Measurements from ENCODE around the gene RBM44. TPM values are rescaled to one million over a fixed set of nuclear protein-coding genes. Genes with fewer than 3 reads are reported as not detected.
"Not testable (repeated sequence)": the region's sequence is repeated elsewhere in the genome, so short reads cannot be mapped to it uniquely, and the experiment has no call there.

The RBM44 gene
- total RNA-seq, 1 donor from 2014 or later, result 0.69 TPM

GRCh38 chr2:237760506-237761502, 37.8 kb upstream of the RBM44 start:
- H3K27me3 Mint-ChIP-seq (ENCODE audit: low read depth), result no peaks in the 10 kb centered on the region
- H3K27ac Mint-ChIP-seq, result no peak overlapping the region
- peaks cover 4% of the 10 kb centered on the region for H3K4me1 Mint-ChIP-seq
- TF ChIP-seq CTCF (IDR thresholded peaks at IDR 0.05; ENCODE audit: unreplicated experiment), result no peak
- no peaks in the 10 kb centered on the region for H3K9me3 Mint-ChIP-seq
- H3K36me3 Mint-ChIP-seq, result peaks cover 55% of the 10 kb centered on the region
- DNase-seq (ENCODE audit: low spot score in 2 of 2, unreplicated experiment in 2 of 2), result no peak
- no peak overlapping the region for H3K4me3 Mint-ChIP-seq

- H3K27ac Mint-ChIP-seq; DNase-seq (ENCODE audit: low spot score in 2 of 2, unreplicated experiment in 2 of 2): not testable (repeated sequence)
- peaks cover 49% of the 10 kb centered on the region for H3K36me3 Mint-ChIP-seq
Measured at GRCh38 chr2:237762291-237763182, 36.0 kb upstream of the RBM44 start.

GRCh38 chr2:237763812-237764211, 34.8 kb upstream of the RBM44 start:
- no peaks in the 10 kb centered on the region for H3K27me3 Mint-ChIP-seq (ENCODE audit: low read depth)
- H3K36me3 Mint-ChIP-seq, result peaks cover 43% of the 10 kb centered on the region
- no peak for TF ChIP-seq CTCF (IDR thresholded peaks at IDR 0.05; ENCODE audit: unreplicated experiment)
- no peak for DNase-seq (ENCODE audit: low spot score in 2 of 2, unreplicated experiment in 2 of 2)
- peaks cover 4% of the 10 kb centered on the region for H3K4me1 Mint-ChIP-seq
- H3K9me3 Mint-ChIP-seq, result no peaks in the 10 kb centered on the region
- H3K27ac Mint-ChIP-seq, result no peak overlapping the region
- H3K4me3 Mint-ChIP-seq, result no peak overlapping the region

More at GRCh38 chr2:237762291-237763182, 36.0 kb upstream of the RBM44 start:
- H3K4me3 Mint-ChIP-seq; H3K9me3 Mint-ChIP-seq; H3K27me3 Mint-ChIP-seq (ENCODE audit: low read depth); H3K4me1 Mint-ChIP-seq: not testable (repeated sequence)

GRCh38 chr2:237765122-237765521, 33.5 kb upstream of the RBM44 start:
- H3K27ac Mint-ChIP-seq, H3K9me3 Mint-ChIP-seq: not testable (repeated sequence)
- peaks cover 38% of the 10 kb centered on the region for H3K36me3 Mint-ChIP-seq

GRCh38 chr2:237765875-237766274, 32.7 kb upstream of the RBM44 start:
- H3K27ac Mint-ChIP-seq, result no peak overlapping the region
- no peaks in the 10 kb centered on the region for H3K27me3 Mint-ChIP-seq (ENCODE audit: low read depth)
- H3K4me3 Mint-ChIP-seq, result no peak overlapping the region
- TF ChIP-seq CTCF (IDR thresholded peaks at IDR 0.05; ENCODE audit: unreplicated experiment), result no peak
- DNase-seq (ENCODE audit: low spot score in 2 of 2, unreplicated experiment in 2 of 2), result no peak
- peaks cover 4% of the 10 kb centered on the region for H3K4me1 Mint-ChIP-seq
- peaks cover 34% of the 10 kb centered on the region for H3K36me3 Mint-ChIP-seq
- H3K9me3 Mint-ChIP-seq, result no peaks in the 10 kb centered on the region

More at GRCh38 chr2:237765122-237765521, 33.5 kb upstream of the RBM44 start:
- H3K27me3 Mint-ChIP-seq (ENCODE audit: low read depth); DNase-seq (ENCODE audit: low spot score in 2 of 2, unreplicated experiment in 2 of 2); H3K4me3 Mint-ChIP-seq; H3K4me1 Mint-ChIP-seq: not testable (repeated sequence)

- Mint-ChIP-seq H3K27me3 (ENCODE audit: low read depth) (no peaks in the 10 kb centered on the region), H3K4me3 (no peak overlapping the region), H3K9me3 (no peaks in the 10 kb centered on the region), H3K36me3 (peaks cover 37% of the 10 kb centered on the region), H3K27ac (no peak overlapping the region), H3K4me1 (no peaks in the 10 kb centered on the region)
- no peak for DNase-seq (ENCODE audit: low spot score in 2 of 2, unreplicated experiment in 2 of 2)
- no peak for TF ChIP-seq CTCF (IDR thresholded peaks at IDR 0.05; ENCODE audit: unreplicated experiment)
Measured at GRCh38 chr2:237766340-237766739, 32.2 kb upstream of the RBM44 start.
